HT-29 (cell line): Measurements from ENCODE around the gene RYR3. TPM values are rescaled to one million over a fixed set of nuclear protein-coding genes. Genes with fewer than 3 reads are reported as not detected.
"Not testable (repeated sequence)": the region's sequence is repeated elsewhere in the genome, so short reads cannot be mapped to it uniquely, and the experiment has no call there.

Experiments
- DNase-seq: peaks from one replicate; pipeline ENCODE4 v3.0.0-alpha.2; 2015; ENCODE audit warnings: low spot score
- total RNA-seq: library from RNA; depleted of rRNA; stranded (reverse); fragments of >200 nt; shearing (Covaris generic); gene quantifications from 2 replicates; pipeline ENCODE4 v1.2.3, GENCODE V29; 2014

The RYR3 gene
- total RNA-seq, 1 experiment from 2014 or later: not detected

GRCh38 chr15:33577911-33578310, 267.1 kb downstream of the RYR3 start:
- DNase-seq: not testable (repeated sequence)

DNA sequence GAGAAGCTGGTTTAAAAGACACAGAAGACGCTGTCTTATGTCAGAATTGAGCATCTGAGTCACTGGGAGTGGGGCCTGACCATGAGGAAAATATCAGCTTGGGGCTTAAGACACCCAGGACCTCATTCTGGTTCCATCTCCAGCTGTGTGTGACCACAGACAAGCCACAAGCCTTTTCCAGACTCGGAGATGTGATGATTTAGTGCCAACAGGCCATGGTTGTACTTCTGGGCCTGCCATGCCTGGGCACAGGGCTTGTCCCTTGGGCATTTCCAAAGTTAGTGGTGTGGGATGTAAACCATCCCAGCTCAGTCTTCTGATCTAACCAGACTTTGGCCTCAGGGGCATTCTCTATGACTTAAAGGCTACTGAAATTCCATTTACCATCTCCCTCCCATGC, 269.8 kb downstream of the RYR3 start:
- DNase-seq: no peak

- DNase-seq: no peak
These were observed 270.3 kb downstream of the RYR3 start for GRCh38 chr15:33581032-33581431.

- no peak for DNase-seq
These were observed 274.0 kb downstream of the RYR3 start for GRCh38 chr15:33584797-33585196.

DNA sequence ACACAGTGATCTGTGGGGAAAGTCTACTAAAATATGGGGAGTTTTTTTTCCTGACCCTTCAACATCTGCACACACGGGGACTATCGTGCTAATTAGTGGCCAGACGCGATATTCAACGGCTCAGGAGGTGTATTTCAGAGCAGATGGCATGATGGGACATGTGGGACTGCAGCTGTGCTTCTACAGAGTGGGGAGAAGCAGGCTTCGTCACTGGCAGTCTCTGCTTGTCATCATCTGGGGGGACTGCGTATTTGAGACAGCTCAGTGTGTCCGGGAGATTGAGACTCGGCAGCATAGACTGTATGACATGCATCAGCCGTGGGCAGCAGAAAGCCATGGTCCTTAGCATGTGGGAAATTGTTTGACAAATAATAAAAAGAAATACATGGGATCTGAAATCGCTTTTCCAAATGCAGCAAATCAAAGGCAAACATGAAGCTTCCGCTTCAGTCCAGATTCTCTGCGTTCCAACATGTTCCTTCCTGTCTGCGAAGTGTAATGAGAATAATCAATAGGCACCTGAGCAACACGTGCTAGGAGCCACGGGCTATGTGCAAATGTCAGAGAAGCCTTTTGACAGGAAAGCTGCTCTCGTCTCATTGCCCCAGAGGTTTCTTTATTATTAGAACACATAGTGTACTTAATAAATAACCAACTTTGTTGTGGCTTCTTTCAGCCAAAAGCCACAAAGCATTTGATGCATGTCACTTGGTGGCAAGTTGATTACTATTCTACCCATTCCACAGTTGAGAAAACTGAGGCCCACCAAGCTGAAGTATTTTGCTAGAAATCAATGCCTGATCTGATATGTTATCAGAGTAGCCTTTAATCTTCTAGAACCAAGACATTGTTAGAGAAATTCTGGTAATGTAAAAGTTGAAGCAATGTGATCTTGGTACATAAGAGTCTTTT, 276.3 kb downstream of the RYR3 start:
- DNase-seq: no peak

DNA sequence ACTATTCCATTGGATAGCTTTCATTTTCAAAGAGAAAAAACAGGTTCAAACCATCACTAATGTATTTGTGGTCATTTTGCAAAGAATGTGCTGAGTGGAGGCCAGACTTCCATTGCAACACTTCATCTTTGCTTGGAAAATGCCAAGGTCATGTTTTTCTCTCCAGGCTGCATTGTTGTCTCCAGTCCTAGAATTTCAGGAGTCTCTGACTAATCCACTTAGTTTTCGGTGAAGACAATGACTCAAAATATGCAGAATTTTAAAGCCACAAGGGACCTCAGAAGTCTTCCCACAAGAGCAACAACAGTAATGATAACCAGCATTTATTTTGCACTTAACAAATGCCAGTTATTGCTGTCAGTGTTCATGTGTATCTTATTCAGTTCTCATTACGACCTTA, 277.0 kb downstream of the RYR3 start:
- no peak for DNase-seq

- no peak for DNase-seq
These were observed 282.1 kb downstream of the RYR3 start for GRCh38 chr15:33592864-33593263.

GRCh38 chr15:33598382-33598781, 287.6 kb downstream of the RYR3 start:
- DNase-seq: not testable (repeated sequence)

DNA sequence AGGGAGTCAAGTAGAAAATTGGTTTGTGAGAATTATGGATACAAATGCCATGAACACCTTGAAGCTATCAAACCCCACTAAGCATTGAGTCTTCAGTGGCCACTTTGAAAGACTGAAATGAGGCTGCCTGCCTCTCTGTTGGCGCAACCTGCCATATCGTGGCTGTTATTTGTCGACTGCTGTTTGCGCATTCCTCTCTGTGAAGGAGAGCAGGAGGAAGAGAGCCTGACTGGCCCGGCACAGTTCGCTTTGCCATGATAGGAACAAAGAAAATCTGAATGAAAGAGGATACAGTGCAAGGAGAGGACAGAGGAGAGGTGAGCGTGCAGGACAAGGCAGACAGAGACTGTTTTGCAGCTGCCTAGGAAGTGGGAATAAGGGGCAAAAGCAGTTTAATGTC, 289.4 kb downstream of the RYR3 start:
- no peak for DNase-seq

GRCh38 chr15:33601461-33601860, 290.7 kb downstream of the RYR3 start:
- DNase-seq: no peak

- peak; percentile 49 for DNase-seq
These were observed 297.9 kb downstream of the RYR3 start for GRCh38 chr15:33608714-33609113.

DNA sequence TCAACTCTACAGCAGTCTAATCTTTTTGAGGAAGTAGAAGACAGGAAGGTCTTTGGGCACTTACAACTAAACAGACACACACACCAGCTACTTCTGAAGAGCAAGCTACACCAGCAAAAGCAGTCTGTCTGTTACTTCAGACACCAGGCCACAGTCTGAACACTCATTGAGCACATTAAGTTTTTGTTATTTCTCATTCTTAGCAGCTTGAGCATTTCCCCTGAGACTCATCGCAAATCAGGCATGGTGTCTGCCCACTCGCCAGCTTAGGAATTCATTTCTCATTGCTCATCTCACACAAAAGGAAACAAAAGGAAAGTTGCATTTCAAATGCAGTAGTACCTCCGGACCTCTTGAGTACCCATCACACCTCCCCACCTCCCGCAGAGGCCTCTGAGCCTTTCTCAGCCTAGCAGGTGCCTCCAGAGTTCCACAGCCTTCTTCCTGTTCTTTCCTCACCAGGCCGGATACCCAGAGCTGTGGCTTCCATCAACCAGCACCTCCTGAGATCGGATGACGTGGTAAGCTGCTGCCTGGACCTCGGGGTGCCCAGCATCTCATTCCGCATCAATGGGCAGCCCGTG, 302.0 kb downstream of the RYR3 start:
- no peak for DNase-seq

- DNase-seq: no peak
These were observed 305.7 kb downstream of the RYR3 start for GRCh38 chr15:33616475-33616874.

- DNase-seq: no peak
These were observed 307.6 kb downstream of the RYR3 start for GRCh38 chr15:33618350-33618749.

DNA sequence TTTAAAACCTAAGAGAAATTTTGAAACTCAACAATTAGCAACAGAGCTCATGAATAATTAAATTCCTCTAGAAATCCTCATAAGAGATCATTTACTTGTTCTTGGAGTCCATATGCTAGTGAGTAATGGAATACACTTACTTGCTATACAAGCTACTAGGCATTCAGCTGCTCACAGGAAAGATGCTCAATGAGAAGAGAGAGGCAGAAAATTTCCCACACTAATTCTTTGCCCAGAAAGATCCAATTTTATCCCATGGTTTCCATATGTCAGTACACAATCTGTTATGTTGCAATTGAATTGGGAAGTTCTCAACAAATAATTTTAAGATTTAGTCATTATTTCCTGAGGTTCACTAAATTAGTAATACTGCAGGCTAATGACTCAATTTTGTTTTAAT, 310.4 kb downstream of the RYR3 start:
- no peak for DNase-seq

GRCh38 chr15:33623010-33623409, 312.2 kb downstream of the RYR3 start:
- DNase-seq: no peak

- DNase-seq: no peak
These were observed 313.7 kb downstream of the RYR3 start for GRCh38 chr15:33624439-33624838.

DNA sequence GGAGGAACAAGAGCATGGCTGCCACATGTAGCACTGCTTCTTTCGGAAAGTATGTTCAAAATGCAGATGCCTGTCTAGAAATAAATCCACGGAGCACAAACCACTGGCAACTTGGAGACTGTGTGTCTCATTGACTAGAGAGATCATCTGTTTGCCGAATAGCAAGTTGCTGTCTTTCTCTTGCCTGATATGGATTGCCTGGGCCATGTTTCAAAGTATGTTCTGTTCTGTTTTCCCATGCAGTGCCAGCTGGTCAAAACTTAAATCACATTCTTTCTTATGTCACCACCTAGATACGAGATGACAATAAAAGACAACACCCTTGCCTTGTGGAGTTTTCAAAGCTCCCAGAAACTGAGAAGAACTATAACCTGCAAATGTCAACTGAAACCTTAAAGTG, 318.9 kb downstream of the RYR3 start:
- DNase-seq: no peak

- no peak for DNase-seq
These were observed 325.5 kb downstream of the RYR3 start for GRCh38 chr15:33636234-33636633.

- no peak for DNase-seq
These were observed 326.2 kb downstream of the RYR3 start for GRCh38 chr15:33636958-33637357.

GRCh38 chr15:33638453-33638852, 327.7 kb downstream of the RYR3 start:
- no peak for DNase-seq

DNA sequence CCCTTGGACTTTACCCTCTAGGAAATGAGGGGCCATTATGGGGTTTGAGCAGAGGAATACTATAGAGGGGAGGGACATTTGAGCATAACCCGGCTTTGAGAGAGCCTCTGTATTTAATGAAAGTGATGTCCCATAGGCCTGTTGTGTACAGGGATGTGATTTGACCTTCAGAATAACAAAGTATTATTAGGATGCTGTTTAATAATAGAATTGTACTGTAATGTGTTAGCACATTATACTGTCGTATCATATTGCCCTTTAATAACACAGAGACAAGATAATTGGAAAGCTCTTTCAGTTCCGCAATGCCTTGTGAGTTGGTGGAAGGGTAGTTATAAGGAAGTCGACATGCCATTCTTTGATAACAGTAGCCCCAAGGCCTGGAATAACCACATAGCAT, 328.3 kb downstream of the RYR3 start:
- DNase-seq: no peak

DNA sequence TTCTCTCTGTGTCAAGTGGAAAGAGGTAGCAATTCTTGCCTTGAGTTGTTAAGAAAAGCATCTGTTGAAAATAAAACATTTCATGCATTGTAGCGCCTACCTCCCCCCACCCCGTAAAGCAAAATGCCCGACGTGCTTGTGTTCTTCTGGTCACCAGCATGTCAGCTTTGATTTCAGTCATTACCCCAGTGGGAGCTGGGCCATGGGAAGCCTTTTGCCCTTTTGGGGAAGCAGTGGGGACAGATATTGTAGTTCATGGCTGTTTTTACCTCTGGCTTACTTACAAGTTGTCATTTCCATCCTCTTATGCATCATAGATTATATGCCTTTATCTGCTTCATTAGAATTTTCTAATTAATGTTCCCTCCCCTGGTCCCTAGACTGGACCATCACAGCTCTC, 328.7 kb downstream of the RYR3 start:
- no peak for DNase-seq
